Neural crest cell (in vitro differentiated cells): ENCODE data around the gene C1orf21. TPM values are rescaled to one million over a fixed set of nuclear protein-coding genes. Genes with fewer than 3 reads are reported as not detected.

Source experiments
- DNase-seq: peaks from one replicate; pipeline ENCODE4 v3.0.0; 2021; ENCODE audit warnings: low read depth, mixed read lengths, low spot score
- H3K27ac Mint-ChIP-seq: one replicate; pipeline ENCODE4 v1.8.0; 2021; ENCODE audit warnings: mild to moderate bottlenecking, mixed read lengths; ENCODE audit not compliant: unreplicated experiment
- H3K27me3 Mint-ChIP-seq: 2 replicates; pipeline ENCODE4 v1.8.0; 2021; ENCODE audit warnings: low read depth, mild to moderate bottlenecking, mixed read lengths
- H3K36me3 Mint-ChIP-seq: 2 replicates; pipeline ENCODE4 v1.8.0; 2021; ENCODE audit warnings: low read depth, mild to moderate bottlenecking, mixed read lengths
- H3K4me1 Mint-ChIP-seq: 2 replicates; pipeline ENCODE4 v1.8.0; 2021; ENCODE audit warnings: mixed read lengths
- H3K4me3 Mint-ChIP-seq: one replicate; pipeline ENCODE4 v1.8.0; 2021; ENCODE audit warnings: mild to moderate bottlenecking, mixed read lengths
- H3K9me3 Mint-ChIP-seq: 2 replicates; pipeline ENCODE4 v1.8.0; 2021; ENCODE audit warnings: mixed read lengths
- total RNA-seq: library from RNA; stranded (reverse); gene quantifications from 2 replicates; pipeline ENCODE4 v1.2.1, GENCODE V29; 2021
- TF ChIP-seq, protein P1 (sequence below): fragments of 200-600 bp; sonication (generic); conservative IDR thresholded peaks from 2 replicates; pipeline ENCODE4 v1.5.0; 2021; ENCODE audit warnings: antibody characterized with exemption, mild to moderate bottlenecking

The C1orf21 gene
- total RNA-seq, 1 donor from 2014 or later, result 29.8 TPM

DNA sequence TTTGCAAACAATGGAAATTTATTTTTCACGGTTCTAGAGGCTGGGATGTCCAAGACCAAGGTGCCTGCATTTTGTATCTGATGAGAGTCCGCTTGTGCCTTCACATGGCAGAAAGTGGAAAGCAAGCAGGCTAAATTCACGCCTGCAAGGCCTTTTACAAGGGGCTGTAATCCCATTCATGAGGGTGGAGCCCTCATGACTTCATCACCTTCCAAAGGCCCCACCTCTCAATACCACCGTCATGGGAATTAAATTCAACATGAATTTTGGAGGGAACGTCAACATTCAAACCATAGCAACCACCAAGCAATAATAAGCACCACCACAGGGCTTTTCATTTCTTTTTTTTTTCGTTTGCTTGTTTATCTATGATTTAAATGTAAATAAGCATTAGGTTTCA lies 115.3 kb downstream of the C1orf21 start:
- TF ChIP-seq, protein P1, sequence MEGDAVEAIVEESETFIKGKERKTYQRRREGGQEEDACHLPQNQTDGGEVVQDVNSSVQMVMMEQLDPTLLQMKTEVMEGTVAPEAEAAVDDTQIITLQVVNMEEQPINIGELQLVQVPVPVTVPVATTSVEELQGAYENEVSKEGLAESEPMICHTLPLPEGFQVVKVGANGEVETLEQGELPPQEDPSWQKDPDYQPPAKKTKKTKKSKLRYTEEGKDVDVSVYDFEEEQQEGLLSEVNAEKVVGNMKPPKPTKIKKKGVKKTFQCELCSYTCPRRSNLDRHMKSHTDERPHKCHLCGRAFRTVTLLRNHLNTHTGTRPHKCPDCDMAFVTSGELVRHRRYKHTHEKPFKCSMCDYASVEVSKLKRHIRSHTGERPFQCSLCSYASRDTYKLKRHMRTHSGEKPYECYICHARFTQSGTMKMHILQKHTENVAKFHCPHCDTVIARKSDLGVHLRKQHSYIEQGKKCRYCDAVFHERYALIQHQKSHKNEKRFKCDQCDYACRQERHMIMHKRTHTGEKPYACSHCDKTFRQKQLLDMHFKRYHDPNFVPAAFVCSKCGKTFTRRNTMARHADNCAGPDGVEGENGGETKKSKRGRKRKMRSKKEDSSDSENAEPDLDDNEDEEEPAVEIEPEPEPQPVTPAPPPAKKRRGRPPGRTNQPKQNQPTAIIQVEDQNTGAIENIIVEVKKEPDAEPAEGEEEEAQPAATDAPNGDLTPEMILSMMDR, result no peak
- Mint-ChIP-seq H3K4me1 (peaks cover 15% of the 10 kb centered on the region), H3K27ac (no peak overlapping the region), H3K9me3 (no peaks in the 10 kb centered on the region), H3K36me3 (no peaks in the 10 kb centered on the region), H3K4me3 (no peak overlapping the region), H3K27me3 (no peaks in the 10 kb centered on the region)
- DNase-seq, result no peak

DNA sequence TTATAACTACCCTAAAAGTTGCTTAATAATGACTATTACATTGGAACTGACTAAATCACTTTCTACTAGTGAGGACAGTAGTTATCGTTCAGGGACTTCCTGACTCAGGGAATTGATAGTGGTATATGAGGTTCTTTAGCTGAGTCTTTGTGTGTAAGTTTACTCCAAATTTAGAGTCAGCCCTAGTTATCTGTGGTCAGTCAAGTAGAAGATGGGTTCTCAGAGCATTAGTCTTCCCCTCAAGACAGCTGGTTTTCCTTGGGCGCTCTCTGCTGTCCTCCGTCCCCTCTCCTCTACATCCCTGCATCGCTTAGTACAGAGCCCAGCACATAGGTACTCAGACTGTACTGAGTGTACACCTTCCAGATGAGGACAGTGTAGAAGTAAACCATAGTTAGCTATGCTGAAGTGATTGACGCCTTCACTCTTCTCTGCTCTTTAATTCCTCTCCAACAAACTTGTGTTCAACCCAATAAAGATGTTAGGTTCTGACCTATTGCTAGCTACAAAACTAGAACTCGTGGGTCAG lies 116.5 kb downstream of the C1orf21 start:
- no peaks in the 10 kb centered on the region for H3K36me3 Mint-ChIP-seq
- no peak for DNase-seq
- H3K4me3 Mint-ChIP-seq, result no peak overlapping the region
- H3K27ac Mint-ChIP-seq, result no peak overlapping the region
- no peaks in the 10 kb centered on the region for H3K9me3 Mint-ChIP-seq
- peaks cover 24% of the 10 kb centered on the region for H3K4me1 Mint-ChIP-seq
- no peaks in the 10 kb centered on the region for H3K27me3 Mint-ChIP-seq
- TF ChIP-seq, protein P1, result no peak

DNA sequence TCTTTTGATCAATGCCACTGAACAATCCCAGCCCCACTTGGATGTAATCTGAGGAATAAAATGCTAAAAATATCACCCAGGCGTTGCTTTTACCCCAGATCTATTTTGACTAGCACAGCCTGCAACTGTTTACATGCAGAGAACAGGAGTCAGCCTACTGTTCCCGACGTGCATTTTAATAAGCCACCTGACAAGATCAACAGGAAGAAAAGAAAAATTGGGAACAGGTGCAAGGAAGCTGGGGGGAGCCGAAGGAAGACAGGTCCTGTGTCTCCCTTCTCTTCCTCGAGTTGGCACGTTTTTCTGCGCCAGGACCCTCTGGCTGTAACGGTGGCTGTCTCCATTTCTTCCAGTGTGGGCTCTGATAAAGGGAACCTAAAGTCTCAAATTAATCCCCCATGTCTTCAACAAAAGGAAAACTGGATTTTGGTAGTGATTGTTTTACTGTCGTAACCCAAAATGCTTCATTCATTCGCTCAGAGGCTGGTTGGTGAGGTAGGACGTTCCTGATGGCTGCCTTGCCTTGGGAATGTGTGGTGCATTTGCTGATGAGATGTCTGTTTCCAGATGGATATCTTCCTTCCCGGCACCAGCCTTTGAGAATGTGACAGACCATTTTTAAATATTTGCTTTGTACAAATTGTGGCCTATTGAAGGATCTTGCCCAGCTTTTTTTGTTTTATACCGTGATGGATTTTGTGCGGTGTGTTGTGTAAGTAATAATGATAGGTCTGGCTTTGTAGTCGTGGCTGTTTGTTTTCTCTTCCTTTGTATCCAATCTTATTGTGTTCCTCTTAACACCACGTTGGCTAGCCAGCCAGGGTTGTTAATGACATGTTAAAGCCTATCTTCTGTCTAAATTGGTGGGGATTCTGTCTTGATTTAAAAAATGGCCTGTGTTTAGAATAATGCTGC lies 117.5 kb downstream of the C1orf21 start:
- DNase-seq, result no peak
- TF ChIP-seq, protein P1, result no peak
- H3K9me3 Mint-ChIP-seq, result no peaks in the 10 kb centered on the region
- H3K27me3 Mint-ChIP-seq, result no peaks in the 10 kb centered on the region
- peak overlapping the region; percentile 12 for H3K27ac Mint-ChIP-seq
- H3K4me3 Mint-ChIP-seq, result no peak overlapping the region
- H3K4me1 Mint-ChIP-seq, result peaks cover 28% of the 10 kb centered on the region
- no peaks in the 10 kb centered on the region for H3K36me3 Mint-ChIP-seq

DNA sequence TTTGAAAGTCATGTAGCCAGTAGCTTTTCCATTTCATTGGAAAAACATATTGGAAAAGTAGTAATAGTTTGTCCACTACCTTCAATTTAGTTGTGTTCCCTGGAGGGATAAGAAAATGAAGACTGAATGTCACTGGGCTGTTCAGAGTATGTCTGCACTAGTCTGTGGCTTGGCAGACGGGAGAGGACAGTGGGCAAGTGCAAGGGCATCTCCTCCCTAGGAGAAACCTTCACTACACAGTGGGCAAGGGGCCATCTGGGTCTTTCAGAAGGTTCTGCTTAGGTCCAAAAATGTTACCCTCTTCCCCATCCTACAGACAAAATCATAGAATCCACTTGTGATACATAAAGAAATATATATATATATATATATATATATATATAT lies 118.1 kb downstream of the C1orf21 start:
- H3K27me3 Mint-ChIP-seq, result no peaks in the 10 kb centered on the region
- TF ChIP-seq, protein P1, result no peak
- DNase-seq, result no peak
- no peaks in the 10 kb centered on the region for H3K36me3 Mint-ChIP-seq
- H3K9me3 Mint-ChIP-seq, result no peaks in the 10 kb centered on the region
- H3K27ac Mint-ChIP-seq, result no peak overlapping the region
- no peak overlapping the region for H3K4me3 Mint-ChIP-seq
- H3K4me1 Mint-ChIP-seq, result peaks cover 28% of the 10 kb centered on the region

DNA sequence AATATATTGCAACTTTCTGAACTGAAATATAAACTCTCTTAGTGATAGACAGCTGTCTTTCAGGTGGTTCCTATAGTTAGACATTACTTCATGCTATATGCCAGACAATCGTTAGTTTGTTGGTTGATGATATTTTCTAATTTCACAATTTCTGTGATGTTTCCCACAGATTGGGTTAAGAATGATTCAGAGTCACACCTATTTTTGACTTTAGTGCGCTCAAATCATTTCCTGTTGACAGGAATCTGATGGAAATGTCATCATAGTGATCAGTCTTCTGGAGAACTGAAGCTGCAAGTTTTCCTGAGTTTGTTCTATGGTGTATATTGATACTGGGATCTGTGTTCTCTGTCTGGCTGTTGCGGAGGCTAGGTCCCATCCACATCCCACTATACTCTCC lies 119.7 kb downstream of the C1orf21 start:
- peaks cover 4% of the 10 kb centered on the region for H3K36me3 Mint-ChIP-seq
- H3K27ac Mint-ChIP-seq, result no peak overlapping the region
- no peak for DNase-seq
- peaks cover 28% of the 10 kb centered on the region for H3K4me1 Mint-ChIP-seq
- TF ChIP-seq, protein P1, result no peak
- H3K4me3 Mint-ChIP-seq, result no peak overlapping the region
- H3K9me3 Mint-ChIP-seq, result no peaks in the 10 kb centered on the region
- H3K27me3 Mint-ChIP-seq, result no peaks in the 10 kb centered on the region
